CD4-positive, alpha-beta T cell treated with Interleukin-2 at 100 ng/mL for 4 hours (primary cell): ENCODE data around the gene GSK3A.

Experiments used
- DNase-seq: peaks from one replicate; pipeline ENCODE4 v3.0.0-alpha.2; 2020; ENCODE audit warnings: low spot score

Gene GSK3A

DNA sequence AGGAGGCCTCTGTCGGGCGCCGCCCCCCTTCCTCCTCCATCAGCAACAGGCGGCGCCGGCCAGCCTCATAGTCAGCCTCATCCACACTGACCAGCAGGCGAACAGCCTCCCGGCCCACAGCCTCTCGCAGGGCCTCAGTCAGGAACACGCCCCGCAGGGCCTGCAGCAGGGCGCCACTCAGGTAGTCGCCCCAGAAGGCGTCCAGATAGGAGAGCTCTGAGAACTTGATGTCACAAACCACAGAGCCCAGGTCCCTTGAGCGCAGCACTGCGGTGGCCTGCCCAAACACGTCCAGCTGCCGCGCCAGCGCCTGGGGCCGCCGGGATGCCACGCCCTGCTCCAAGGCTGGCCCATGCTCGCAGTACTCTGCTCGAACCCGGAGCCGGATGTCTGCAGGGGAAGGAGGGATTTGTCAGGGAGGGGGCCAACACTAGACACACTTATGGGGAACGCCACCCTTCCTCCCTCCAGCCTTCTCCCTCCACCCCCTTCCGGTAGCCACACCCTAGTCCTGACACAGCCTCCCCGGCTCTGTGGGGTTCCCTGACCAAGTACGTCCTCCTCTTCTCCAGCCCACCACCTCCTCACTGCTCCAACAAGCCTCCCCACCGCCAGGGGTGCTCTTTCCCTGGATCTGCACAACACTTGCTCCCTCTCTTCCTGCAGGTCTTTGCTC lies 42.8 kb downstream of the GSK3A start:
- peak; percentile 65 for DNase-seq

DNA sequence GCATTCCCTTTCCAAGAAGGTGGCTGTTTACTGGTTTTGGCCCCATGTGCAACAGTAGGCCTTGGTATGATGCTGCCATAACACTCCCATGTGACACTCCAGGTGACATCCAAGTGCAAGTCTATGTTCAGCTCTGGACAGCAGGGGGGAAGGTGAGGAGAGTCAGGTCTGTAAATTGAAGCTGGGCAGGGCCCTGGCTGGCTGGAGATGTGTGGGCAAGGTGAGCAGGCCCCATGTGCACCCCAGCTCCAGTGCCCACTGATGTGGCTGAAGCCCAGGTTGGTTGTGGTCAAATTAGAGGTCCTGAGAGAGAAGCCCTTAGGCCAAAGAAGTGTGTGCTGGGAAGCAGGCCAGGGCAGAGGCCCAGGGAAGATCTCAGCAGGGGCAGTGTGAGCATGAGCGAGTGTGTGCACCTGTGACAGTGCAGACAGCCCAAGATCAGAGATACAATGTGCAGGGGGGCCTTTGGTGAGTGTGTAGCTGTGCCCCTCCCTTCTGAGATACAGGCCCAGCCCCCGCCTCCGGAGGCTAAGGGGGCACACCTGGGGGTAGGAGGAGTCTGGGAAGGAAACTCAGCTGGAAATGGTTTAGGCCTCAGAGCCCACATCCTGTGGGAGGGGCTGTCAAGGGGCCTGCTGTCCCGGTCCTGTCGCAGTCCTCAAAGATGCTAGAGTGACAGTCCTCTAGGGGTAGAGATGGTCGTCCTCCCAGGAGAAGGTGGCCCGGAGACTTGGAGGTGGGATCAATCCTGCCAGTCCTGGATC lies 43.5 kb downstream of the GSK3A start:
- peak; percentile 83 for DNase-seq

DNA sequence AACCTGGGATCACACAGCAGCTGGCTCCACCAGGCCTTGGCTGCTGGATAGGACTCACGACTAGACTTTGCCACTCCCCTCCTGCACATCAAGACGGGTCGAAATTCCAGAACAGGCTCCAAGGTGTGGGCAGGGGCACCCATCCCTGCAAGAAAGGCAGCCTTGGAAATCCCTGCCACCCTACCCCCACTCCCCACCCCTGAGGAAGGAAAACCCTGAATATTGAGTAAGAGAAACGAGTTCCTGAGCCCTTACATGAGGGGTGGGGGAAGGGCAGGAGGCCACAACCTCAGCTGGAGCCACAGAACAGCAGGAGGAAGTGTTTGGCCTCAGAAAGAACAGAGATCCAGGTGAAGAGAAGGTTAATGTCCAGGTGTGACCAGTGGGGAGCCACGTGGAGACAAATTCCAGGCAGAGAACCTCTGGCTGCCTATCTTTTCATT lies 45.0 kb downstream of the GSK3A start:
- no peak for DNase-seq

DNA sequence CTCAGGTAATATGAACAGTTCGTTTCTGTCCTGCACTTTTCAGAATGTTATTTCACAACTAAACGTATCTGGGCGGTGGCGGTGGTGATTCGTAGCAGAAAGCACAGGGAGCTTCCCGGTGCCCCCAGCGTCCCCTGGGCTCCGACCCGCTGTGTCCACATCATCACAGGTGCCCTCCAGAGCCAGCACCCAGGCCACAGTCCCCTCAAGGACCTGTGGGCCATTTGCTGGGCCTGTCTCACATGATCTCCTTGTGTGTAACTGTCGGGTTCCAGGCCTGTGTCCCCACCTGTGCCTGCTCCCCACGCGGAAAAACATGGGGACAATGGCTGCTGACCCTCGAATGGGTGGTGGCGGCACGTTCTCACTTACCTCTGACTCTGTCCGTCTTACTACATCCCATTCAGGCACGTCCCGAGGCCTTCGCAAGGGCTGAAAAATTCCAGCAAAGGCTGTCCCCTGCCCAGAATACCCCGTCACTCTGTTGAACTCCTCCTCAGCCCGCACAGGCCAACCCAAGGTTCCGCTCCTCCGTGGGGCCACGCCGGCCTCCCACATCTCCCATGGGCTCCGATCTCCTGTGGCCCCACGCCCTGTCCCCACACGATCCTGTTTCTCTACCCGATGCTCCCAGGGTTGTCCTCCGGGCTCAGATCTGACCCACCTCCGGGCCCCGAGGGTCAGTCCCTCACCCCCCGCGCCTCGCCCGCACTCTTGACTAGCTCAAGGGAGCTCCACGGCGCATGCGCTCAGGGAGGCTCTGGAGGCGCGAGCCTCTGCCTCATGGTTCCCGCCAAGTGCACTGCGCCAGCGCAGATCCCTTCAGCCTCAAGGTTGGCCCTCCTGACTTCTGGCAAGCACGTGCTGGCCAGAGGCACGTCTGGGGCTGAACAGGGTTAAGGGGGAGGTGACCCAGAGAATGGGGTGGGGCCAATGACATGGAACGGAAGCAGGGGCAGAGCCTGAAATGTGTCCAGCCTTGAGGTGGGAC lies 46.1 kb downstream of the GSK3A start:
- DNase-seq, result no peak

DNA sequence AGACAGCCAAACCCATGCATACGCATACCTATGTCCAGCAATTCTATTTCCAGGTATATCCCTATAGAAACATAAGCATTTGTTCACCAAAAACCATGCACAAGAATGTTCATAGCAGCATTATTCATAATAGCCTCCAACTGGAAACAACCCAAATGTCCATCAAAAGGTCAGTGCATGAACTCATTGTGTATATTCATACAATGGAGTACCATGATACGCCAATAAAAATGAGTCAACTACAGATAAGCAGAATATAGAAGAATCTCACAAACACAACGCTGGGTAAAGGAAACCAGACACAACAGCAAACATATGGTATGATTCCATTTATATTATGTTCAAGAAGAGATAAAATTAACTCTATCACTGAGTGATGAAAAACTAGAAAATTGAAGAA lies 48.7 kb downstream of the GSK3A start:
- DNase-seq, result no peak

DNA sequence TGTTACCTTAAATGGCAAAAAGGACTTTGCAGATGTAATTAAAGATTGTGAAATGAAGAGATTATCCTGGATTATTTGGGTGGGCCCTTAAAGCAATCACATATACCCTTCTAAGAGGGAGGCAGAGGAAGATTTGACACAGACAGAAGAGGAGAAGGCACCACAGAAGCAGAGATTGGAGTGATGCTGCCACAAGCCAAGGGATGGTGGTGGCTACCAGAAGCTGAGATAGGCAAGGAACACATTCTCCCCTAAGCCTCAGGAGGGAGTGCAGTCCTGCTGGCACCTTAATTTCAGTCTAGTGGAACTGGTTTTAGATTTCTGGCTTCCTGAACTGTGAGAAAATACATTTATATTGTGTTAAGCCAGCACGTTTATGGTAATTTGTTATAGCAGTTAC lies 49.1 kb downstream of the GSK3A start:
- DNase-seq, result no peak

DNA sequence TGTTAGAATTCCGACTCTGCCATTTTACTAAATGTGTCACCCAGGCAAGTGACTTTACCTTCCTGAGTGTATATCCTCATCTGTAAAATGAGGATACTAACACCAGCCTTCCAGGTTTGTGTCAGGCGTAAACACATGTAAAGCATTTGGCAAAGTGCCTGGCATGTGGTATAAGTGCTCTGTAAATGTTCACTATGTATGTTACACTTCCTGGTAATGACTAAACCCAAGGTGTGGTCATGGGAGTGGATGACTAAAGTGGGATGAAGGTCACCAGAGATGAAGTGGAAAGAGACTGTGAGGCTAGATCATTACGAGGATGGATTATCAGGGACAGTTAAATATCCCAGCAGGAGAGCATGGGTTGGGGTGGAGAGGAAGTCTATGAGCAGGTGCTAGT lies 50.5 kb downstream of the GSK3A start:
- peak; percentile 63 for DNase-seq

DNA sequence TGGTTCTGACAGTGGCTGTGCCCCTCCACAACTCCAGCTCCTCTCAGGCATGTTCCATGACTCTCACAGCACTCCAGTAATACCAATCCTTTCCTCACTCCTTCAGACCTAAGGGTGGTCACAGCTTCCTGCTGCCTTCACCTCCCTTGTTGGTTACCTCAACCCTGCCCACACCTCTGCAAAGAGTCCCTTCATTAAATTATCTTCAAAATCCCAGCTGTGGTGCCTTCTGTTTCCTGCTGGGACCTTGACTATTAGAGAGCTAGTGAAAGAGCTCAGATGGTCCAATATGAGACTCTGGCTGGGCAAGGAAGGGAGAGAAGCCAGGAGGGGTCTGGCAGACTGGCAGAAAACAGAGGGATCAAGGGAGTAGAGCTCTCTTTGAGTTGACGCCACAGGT lies 51.1 kb downstream of the GSK3A start:
- no peak for DNase-seq

DNA sequence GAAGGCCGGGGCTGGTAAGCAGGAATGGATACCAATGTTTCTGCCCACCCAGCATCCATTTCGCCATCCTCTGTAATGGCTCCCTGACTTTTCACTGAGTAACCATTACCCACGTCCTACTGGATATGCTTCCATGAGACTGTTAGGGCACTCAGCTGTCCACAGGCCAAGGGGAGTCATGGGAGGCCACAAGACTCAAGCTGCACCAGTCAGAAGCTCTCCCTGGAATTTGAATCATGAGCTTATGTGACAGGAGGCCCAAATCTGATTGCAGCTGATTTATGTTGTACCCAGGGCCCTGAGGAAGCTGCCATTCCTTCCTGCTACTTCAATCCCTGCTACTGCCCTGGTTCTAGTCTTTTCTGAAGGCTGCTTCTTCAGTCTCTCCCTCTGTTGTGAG lies 53.3 kb downstream of the GSK3A start:
- no peak for DNase-seq

DNA sequence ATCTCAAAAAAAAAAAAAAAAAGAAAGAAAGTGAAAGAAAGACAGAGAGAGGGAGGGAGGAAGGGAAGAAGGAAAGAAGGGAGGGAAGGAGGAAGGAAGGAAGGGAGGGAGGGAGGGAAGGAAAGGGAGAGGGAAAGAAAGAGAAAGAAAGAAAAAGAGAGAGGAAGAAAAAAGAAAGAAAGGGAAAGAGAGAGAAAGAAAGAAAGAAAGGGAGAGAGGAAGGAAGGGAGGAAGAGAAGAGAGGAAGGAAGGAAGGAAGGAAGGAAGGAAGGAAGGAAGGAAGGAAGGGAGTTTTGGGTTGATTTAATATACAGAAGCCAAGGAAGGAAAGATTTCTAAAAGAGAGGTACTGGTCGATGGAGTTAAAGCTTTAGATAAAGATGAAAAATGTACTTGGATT lies 53.7 kb downstream of the GSK3A start:
- DNase-seq, result no peak

DNA sequence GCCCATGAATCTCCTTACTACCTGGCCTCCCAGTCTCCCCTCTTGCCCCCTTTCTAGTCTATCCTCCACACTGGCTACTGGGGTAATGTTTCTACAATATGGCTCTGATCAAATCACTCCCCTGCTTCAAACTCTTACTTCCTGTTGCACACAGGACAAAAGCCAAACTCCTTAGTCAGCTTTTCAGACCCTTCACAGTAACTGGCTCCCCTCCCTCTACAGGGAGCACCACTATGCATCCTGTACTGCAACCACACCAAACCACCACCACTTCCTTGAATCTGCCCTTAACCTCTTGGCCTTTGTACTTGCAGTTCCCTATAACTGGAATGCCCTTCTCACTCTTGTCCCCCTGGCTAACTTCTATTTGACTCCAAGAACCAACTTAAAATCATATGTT lies 57.1 kb downstream of the GSK3A start:
- DNase-seq, result peak; percentile 52

DNA sequence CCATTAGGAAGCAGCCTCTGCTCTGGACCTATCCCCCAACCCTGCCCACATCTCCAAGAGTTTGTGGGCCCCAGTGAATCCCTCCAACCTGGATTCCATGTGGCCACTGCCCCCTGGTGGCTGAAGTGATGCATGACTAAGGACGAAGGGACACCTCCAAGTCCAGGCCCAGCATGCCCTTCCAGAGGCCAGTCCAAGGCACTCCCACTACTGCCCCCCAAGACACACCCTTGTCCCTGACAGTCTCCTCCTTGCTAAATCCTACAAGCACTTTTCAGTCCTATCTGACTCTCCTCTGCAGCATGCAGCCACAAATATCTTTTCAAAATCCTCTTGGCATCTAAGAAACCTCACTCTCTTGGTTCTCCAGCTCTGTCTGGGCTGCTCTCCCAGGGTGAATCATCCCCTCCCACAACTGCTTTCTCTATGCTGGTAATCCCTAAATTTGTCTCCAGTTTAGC lies 58.0 kb downstream of the GSK3A start:
- DNase-seq, result peak; percentile 70
